ENCODE data around the gene ZNF200.
A peak's percentile ranks its signal among the peaks of the same experiment; 100 is the strongest.
"Not testable (repeated sequence)": the region's sequence is repeated elsewhere in the genome, so short reads cannot be mapped to it uniquely, and the experiment has no call there.

The ZNF200 gene

GRCh38 chr16:3234857-3235561, at the start of gene ZNF200:
ZNF200 (minus strand) TSS chr16:3235158; CDS start chr16:3233755, 1,403 bp downstream.
- DNase-seq (ENCODE audit: low spot score) = peak; percentile 96

DNA sequence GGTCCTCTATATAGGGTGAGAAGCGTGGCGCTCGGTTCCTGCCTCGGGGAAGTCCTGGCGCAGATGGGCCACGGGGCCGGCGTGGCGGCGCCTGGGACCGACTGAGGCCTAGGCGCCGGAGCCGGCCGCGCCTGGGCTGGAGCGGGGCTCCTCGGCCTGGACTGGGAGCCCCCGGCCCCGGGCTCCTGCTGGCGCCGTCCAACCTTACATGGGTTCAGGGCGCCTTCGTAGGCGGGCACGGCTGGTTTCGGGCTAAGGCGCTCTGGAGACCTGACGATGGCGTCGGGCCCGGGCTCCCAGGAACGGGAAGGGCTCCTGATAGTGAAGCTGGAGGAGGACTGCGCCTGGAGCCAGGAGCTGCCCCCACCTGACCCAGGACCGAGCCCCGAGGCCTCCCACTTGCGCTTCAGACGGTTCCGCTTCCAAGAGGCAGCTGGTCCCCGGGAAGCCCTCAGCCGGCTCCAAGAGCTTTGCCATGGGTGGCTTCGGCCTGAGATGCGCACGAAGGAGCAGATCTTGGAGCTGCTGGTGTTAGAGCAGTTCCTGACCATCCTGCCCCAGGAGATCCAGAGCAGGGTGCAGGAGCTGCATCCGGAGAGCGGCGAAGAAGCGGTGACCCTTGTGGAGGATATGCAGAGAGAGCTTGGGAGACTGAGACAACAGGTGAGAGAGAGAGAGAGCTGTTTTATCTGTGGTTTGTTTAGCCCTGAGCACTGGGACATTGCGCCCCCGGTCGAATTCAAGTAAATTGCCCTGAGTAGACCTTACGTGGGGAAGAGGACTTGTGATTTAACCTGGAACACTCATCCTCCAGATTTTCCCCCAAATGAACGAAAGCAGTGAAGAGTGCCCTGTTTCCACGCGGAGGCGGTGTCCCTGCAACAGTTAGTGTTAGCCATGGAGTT, 48.8 kb upstream of the ZNF200 start:
- no peak for DNase-seq (ENCODE audit: low spot score)

GRCh38 chr16:3282730-3283542, 48.0 kb upstream of the ZNF200 start, which contains the start of gene ZNF263:
ZNF263 (plus strand) TSS chr16:3283491; CDS start chr16:3283819, 328 bp downstream.
- peak; percentile 98 for DNase-seq (ENCODE audit: low spot score)

- DNase-seq (ENCODE audit: low spot score) = no peak
These were observed 47.3 kb upstream of the ZNF200 start for GRCh38 chr16:3282103-3282729.

GRCh38 chr16:3281222-3281820, 46.4 kb upstream of the ZNF200 start:
- no peak for DNase-seq (ENCODE audit: low spot score)

DNA sequence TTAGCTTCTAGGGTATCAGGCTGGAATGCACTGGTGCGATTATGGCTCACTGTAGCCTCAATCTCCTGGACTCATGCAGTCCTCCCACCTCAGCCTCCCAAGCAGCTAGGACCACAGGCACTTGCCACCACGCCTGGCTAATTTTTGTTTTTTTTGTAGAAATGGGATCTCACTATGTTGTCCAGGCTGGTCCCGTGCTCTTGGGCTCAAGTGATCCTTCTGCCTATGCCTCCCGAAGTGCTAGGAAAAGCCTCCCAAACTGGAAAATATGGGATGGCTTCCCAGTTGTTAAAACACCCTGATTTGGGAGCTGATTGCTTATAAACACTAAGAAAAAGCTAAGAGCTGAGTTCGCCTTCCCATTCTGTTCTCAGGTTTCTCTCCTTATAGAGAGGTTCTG, 41.7 kb upstream of the ZNF200 start:
- DNase-seq (ENCODE audit: low spot score) = no peak

DNA sequence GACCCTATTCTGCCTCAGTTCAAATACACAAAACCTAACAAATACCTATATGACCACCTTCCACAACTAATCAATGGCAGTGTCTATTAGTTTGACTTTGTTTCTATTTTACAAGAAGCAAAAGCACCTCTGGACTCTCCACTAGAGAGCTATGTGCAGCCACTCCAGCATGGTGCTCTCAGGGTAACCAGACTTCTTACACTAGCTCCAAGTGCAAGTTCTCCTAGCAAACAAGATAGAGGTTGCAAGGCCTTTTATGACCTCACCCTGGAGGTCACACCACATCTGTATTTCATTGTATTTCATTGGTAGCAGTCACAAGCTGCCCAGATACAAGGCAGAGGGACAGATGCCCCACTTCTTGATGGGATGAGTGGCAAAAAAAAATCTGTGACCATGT, 40.0 kb upstream of the ZNF200 start:
- DNase-seq (ENCODE audit: low spot score) = no peak

DNA sequence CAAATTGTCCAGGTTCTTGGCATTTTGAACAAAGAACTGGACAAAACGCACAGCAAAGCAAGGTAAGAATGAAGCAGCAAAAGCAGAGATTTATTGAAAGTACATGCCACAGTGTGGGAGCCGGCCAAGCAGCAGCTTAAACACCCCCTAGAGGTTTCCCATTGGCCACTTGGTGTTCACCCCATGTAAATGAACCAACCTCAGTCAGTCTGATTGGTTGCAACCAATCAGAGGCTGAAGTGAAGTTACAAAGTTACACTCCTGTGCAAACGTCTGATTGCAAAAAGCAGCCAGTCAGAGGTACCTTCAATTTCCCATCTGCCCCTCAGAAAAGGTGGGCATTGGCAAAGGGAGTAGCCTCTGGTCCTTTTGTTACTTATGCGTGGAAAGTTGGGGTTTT, 39.5 kb upstream of the ZNF200 start:
- no peak for DNase-seq (ENCODE audit: low spot score)

- not testable (repeated sequence) for DNase-seq (ENCODE audit: low spot score)
These were observed 36.3 kb upstream of the ZNF200 start for GRCh38 chr16:3271281-3271680.

DNA sequence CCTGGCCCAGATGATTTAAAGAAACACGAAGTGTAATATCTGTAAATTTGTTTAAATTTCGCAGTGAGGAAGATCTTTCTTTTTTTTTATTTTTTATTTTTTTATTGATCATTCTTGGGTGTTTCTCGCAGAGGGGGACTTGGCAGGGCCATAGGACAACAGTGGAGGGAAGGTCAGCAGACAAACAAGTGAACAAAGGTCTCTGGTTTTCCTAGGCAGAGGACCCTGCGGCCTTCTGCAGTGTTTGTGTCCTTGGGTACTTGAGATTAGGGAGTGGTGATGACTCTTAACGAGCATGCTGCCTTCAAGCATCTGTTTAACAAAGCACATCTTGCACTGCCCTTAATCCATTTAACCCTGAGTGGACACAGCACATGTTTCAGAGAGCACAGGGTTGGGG, 35.8 kb upstream of the ZNF200 start:
- DNase-seq (ENCODE audit: low spot score) = not testable (repeated sequence)

DNA sequence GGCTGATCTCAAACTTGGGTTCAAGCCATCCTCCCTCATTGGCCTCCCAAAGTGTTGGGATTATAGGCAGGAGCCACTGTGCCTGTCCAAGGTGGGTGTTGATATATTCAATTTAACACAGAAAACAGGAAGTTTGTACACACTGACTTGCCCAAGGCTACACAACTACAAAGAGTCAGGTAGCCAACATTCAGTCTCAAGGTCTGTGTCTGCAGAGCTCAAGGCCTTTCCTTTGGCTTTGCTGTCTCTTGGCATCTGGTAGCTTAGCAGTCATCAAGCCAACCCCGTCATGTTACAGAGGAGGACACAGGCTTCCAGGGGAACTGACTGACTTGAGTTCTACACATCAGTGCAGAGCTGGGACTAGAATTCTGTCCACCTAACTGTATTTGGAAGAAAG, 33.3 kb upstream of the ZNF200 start:
- DNase-seq (ENCODE audit: low spot score) = no peak

- peak; percentile 71 for DNase-seq (ENCODE audit: low spot score)
These were observed 32.0 kb upstream of the ZNF200 start for GRCh38 chr16:3266873-3267537.

GRCh38 chr16:3264137-3265036, 29.4 kb upstream of the ZNF200 start:
- DNase-seq (ENCODE audit: low spot score) = peak; percentile 98

- DNase-seq (ENCODE audit: low spot score) = no peak
These were observed 27.6 kb upstream of the ZNF200 start for GRCh38 chr16:3262517-3262916.

DNA sequence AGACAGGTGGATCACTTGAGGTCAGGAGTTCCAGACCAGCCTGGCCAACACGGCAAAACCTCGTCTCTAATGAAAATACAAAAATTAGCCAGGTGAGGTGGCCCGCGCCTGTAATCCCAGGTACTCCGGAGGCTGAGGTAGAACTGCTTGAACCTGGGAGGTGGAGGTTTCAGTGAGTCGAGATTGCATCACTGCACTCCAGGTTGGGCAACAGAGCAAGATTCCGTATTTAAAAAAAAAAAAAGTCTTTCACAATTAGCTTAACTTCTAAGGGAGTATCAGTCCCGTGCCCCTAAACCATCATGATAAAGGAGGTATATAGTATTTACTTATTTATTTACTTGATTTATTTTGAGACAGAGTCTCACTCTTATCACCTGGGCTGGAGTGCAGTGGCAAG, 24.9 kb upstream of the ZNF200 start:
- DNase-seq (ENCODE audit: low spot score) = no peak

DNA sequence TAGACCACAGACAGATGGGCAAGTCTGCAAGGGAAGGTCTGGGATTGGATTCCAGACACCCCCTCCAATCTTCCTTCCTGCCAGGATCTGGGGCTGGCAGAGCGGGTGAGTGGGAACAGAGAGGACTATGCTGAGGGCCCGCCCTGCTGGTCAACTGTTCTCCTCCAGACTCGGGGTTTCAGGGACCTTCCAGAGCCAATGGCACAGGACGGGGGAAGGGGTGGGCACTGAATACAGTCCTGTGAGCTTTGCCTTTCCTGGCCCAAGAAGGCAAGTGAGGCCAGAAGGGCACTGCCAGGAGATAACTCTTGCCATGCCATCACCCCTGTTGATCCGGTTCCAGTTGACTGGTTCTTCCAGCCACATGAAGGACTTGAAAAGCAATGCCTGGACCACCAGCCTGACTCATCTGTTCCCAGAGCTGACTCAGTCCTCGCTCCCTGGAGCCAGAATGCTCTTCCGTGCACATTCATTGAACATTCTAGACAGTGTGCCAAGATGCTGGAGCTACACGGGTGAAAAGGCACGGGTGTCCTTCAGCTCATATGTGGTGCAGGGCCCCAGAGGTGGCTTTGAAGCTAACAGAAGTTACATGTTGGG, 22.0 kb upstream of the ZNF200 start:
- DNase-seq (ENCODE audit: low spot score) = peak; percentile 28

DNA sequence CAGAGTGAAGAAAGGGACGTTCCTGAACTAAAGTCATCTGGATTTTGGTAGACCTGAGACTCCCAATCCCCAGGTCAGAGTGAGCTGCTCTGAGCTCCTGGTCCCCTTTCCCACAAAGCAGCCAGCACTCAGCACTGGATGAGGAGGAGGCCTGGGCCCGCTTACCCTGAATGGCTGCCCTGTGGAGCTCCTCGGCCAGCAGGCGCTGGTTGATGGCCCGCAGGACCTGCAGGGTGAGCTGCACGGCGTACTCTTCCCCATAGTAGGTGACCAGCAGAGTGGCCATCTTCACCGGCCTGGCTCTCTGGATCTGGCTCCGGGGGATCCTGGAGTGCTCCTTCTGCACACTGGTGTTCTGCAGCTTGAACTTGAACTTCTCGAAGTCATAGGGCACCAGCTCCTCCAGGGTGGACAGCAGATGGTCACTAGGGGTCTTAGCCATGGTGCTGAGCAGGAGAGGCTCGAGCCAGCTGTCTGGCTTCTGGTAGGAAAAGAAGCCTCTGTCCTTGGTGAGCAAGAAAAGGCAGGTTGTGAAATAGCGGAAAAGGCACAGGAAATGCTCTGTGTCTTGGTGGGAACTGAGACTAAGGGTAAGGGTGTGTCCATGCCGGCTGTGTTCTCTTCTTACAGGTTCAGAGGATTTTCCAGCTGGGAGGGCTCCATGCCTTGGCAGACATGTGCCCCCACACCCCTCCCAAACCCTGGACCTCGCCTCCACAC, 21.3 kb upstream of the ZNF200 start, which contains the start of gene MEFV:
MEFV (minus strand) TSS at position 488 of the 720 bp plus-strand sequence; CDS start at position 442, 46 bp downstream.
- DNase-seq (ENCODE audit: low spot score) = no peak

DNA sequence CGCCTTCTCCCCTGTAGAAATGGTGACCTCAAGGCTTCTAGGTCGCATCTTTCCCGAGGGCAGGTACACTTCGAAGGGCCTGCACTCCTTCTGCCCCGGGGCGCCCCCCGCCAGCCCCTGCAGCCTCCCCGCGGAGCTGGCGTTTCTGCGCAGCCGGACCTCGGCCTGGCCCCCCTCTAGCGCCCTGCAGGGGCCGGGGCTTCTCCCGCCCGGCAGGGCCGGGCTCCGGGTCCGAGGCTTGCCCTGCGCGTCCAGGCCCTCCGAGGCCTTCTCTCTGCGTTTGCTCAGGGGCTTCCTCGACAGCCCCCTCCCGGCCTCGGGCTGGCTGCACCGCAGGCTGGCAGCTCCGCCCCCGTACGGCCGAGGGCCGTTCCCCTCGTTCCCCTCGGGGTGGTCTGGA, 19.4 kb upstream of the ZNF200 start:
- DNase-seq (ENCODE audit: low spot score) = no peak

All from AG08396 (cell line).